Transverse colon (tissue), 4 donors: ENCODE results near the gene PNLIPRP1. TPM values are rescaled to one million over a fixed set of nuclear protein-coding genes. Genes with fewer than 3 reads are reported as not detected.

Source experiments
- DNase-seq: peaks from one replicate; pipeline ENCODE4 v3.0.0-alpha.2; 2019
- H3K27ac ChIP-seq, 4 donors: fragments of 200-600 bp; sonication (generic); 2 replicates each; pipeline ENCODE4 v1.5.1; 2016 to 2018; ENCODE audit warnings: inconsistent platforms in 4 of 4
- H3K27me3 ChIP-seq: fragments of 200-600 bp; sonication (generic); 2 replicates; pipeline ENCODE4 v1.5.1; 2017; ENCODE audit warnings: inconsistent platforms
- H3K36me3 ChIP-seq, 4 donors: fragments of 200-600 bp; sonication (generic); 2 replicates each; pipeline ENCODE4 v1.5.1; 2017 to 2019; ENCODE audit warnings: inconsistent platforms in 4 of 4
- H3K4me1 ChIP-seq, 4 donors: fragments of 200-600 bp; sonication (generic); 2 replicates each; pipeline ENCODE4 v1.5.1; 2017 to 2020; ENCODE audit warnings: inconsistent platforms in 4 of 4
- H3K4me3 ChIP-seq, 4 donors: fragments of 200-600 bp; sonication (generic); 1 replicate in 1 of 4; 2 replicates in 3 of 4; pipeline versions ENCODE4 v1.5.1 to v1.6.1; 2017 to 2019; ENCODE audit warnings: inconsistent platforms in 4 of 4
- H3K9me3 ChIP-seq, 2 donors: fragments of 200-600 bp; sonication (generic); 2 replicates each; pipeline ENCODE4 v1.5.1; 2017 to 2019; ENCODE audit warnings: inconsistent platforms in 2 of 2
- CTCF ChIP-seq, 5 experiments: fragments of 200-600 bp in 3 of 5; fragments of 450-650 bp in 2 of 5; sonication (generic) in 3 of 5; IDR thresholded peaks; 1 replicate in 2 of 5; 2 replicates in 3 of 5; pipeline ENCODE4 v1.5.1; 2016 to 2017; ENCODE audit warnings: antibody characterized with exemption in 5 of 5, inconsistent platforms in 3 of 5, mild to moderate bottlenecking in 2 of 5, moderate library complexity in 1 of 5
- EP300 ChIP-seq: sonication (generic); formaldehyde crosslinking; IDR thresholded peaks from one replicate; pipeline ENCODE4 v1.6.1; 2017; ENCODE audit warnings: antibody characterized with exemption, low read depth
- POLR2A ChIP-seq: fragments of 450-650 bp; IDR thresholded peaks from one replicate; pipeline ENCODE4 v1.6.1; 2016; ENCODE audit warnings: antibody characterized with exemption, mild to moderate bottlenecking, moderate library complexity
- POLR2AphosphoS5 ChIP-seq, 3 donors: sonication (generic); formaldehyde crosslinking; IDR thresholded peaks; one replicate each; pipeline ENCODE4 v1.6.1; 2016; ENCODE audit warnings: antibody characterized with exemption in 3 of 3
- WGBS, 2 donors: methylation state at CpG; one replicate each; pipeline ENCODE4 v1.1.5; 2018; ENCODE audit warnings: low coverage in 1 of 2; 5-methylcytosine and 5-hydroxymethylcytosine counted together
- in situ Hi-C, 4 donors: fragments of 200-750 bp; cut with MboI; loops; one replicate each; pipeline versions ENCODE4 v1.15.0 to v1.15.1; 2017; ENCODE audit warnings: low sequenced_read_pairs in 3 of 4, low pct_ligation_motif_present in 1 of 4, low pct_unique_long_range_greater_than_20kb in 1 of 4
- intact Hi-C: fragments of 100-400 bp; cut with DNase I; formaldehyde crosslinking; loops from one replicate; pipeline ENCODE4 v1.15.1; 2023; ENCODE audit warnings: low total_unique reads
- total RNA-seq, 4 donors: library from RNA; depleted of rRNA; stranded (reverse); fragments of >200 nt; gene quantifications; one replicate each; pipeline ENCODE4 v1.1.0, GENCODE V29; 2016

Gene PNLIPRP1
- total RNA-seq, 4 donors from 2014 or later: not detected

- in situ Hi-C loops: no loop called here
- Histone ChIP-seq H3K27me3 (peaks cover 19% of the 10 kb centered on the region), H3K9me3 (no peaks in the 10 kb centered on the region), H3K4me1 (peaks cover 0 to 10% (median 0%) of the 10 kb centered on the region in 4 donors), H3K27ac (no peak overlapping the region), H3K4me3 (no peak overlapping the region), H3K36me3 (no peaks in the 10 kb centered on the region)
- 20 to 72% methylated on average over 1 to 2 of the region's 2 CpGs for WGBS, 2 donors
- intact Hi-C loops: no loop called here
- DNase-seq: no peak
- TF ChIP-seq CTCF (IDR thresholded peaks at IDR 0.05) (no peak), POLR2AphosphoS5 (IDR thresholded peaks at IDR 0.05) (no peak), EP300 (no peak), POLR2A (no peak)
Observed at GRCh38 chr10:116613471-116613870, 22.7 kb downstream of the PNLIPRP1 start.

- no peak overlapping the region for H3K27ac ChIP-seq
- intact Hi-C loops (no loop called here), in situ Hi-C loops (no loop called here)
- DNase-seq: no peak
- H3K4me3 ChIP-seq: no peak overlapping the region
- H3K27me3 ChIP-seq: peaks cover 11% of the 10 kb centered on the region
- peaks cover 0 to 10% (median 4%) of the 10 kb centered on the region in 4 donors for H3K4me1 ChIP-seq
- H3K36me3 ChIP-seq: no peaks in the 10 kb centered on the region
- TF ChIP-seq POLR2AphosphoS5 (IDR thresholded peaks at IDR 0.05) (no peak), POLR2A (no peak), EP300 (no peak)
- H3K9me3 ChIP-seq: no peaks in the 10 kb centered on the region
- WGBS, 2 donors: 53 to 81% methylated on average over 2 of the region's 2 CpGs
Observed at GRCh38 chr10:116614796-116615195, 24.0 kb downstream of the PNLIPRP1 start.

GRCh38 chr10:116615199-116615776, 24.5 kb downstream of the PNLIPRP1 start:
- intact Hi-C loops (no loop called here), in situ Hi-C loops (no loop called here)
- no peak overlapping the region for H3K4me3 ChIP-seq
- peaks cover 0 to 12% (median 6%) of the 10 kb centered on the region in 4 donors for H3K4me1 ChIP-seq
- TF ChIP-seq CTCF (IDR thresholded peaks at IDR 0.05) (no peak), EP300 (no peak), POLR2AphosphoS5 (IDR thresholded peaks at IDR 0.05) (no peak), POLR2A (no peak)
- no peak overlapping the region for H3K27ac ChIP-seq
- 56 to 90% methylated on average over 1 to 3 of the region's 3 CpGs for WGBS, 2 donors
- no peaks in the 10 kb centered on the region for H3K36me3 ChIP-seq
- H3K27me3 ChIP-seq: peaks cover 6% of the 10 kb centered on the region
- no peaks in the 10 kb centered on the region for H3K9me3 ChIP-seq
- DNase-seq: no peak

- 32 to 56% methylated on average over 8 to 20 of the region's 20 CpGs for WGBS, 2 donors
- Histone ChIP-seq H3K36me3 (no peaks in the 10 kb centered on the region), H3K4me1 (peaks cover 0 to 16% (median 13%) of the 10 kb centered on the region in 4 donors), H3K27me3 (no peaks in the 10 kb centered on the region), H3K9me3 (no peaks in the 10 kb centered on the region), H3K4me3 (no peak within 1 kb of the TSS), H3K27ac (peak within 1 kb of the TSS; percentile 75 to 84 (median 78))
- no peak for TF ChIP-seq CTCF (IDR thresholded peaks at IDR 0.05)
- TF ChIP-seq POLR2AphosphoS5 (IDR thresholded peaks at IDR 0.05): peak in 2 of 3 donors; percentile 38 to 69
- intact Hi-C loops: no loop called here
- peak; percentile 79 for DNase-seq
- in situ Hi-C loops: no loop called here
Observed at GRCh38 chr10:116620423-116621400, 30.0 kb downstream of the PNLIPRP1 start, which contains the start of gene PNLIPRP2. PNLIPRP2 (plus strand) TSS chr10:116620953.
